Hematopoietic multipotent progenitor cell treated with erythropoietin and hydrocortisone succinate and interleukin-3 and kit ligand, for 4 days (in vitro differentiated cells): ENCODE measurements around the gene AP3D1.
"Not testable (repeated sequence)": the region's sequence is repeated elsewhere in the genome, so short reads cannot be mapped to it uniquely, and the experiment has no call there.

ENCODE experiments used
- DNase-seq: peaks from one replicate; pipeline ENCODE4 v3.0.0-alpha.2; 2015

AP3D1 gene

DNA sequence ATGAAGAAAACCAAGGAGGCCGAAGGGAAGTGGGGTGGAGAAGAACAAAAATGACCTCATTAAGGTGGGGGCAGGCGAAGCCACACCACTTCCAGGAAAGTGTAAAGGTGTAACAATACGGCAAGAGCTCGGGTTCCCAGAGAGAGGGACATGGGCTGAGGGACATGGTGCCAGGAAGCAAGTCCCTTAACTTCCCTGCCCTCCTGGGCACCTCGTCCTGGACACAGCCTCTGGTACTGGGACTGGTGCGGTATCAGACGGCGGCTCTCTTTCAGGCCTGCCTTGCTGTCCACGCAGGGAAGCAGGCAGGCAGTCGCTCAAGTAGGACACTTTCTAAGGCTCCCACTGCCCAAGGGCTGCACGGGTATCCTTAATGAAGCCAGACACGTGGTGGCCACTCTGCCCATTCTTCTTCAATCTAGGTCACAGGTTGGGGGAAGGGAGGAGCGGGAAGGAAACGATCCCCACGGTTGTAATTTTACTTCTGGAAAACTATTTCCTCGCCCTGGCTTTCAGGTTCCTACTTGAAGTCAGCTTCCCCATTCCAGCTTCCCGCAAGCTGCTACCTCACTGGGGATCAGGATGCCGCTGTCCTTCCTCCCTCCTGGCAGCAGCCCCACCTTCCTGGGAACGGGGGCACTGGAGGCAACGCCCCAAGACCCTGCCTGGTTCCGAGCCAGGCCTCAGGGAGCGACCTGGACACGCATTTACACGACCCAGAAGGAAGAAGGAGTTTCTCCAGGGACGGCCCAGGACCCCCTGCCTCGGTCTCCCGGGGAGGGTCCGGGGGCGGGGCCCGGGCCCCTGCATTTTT is 1.2 kb downstream of the AP3D1 start:
- DNase-seq: no peak

DNA sequence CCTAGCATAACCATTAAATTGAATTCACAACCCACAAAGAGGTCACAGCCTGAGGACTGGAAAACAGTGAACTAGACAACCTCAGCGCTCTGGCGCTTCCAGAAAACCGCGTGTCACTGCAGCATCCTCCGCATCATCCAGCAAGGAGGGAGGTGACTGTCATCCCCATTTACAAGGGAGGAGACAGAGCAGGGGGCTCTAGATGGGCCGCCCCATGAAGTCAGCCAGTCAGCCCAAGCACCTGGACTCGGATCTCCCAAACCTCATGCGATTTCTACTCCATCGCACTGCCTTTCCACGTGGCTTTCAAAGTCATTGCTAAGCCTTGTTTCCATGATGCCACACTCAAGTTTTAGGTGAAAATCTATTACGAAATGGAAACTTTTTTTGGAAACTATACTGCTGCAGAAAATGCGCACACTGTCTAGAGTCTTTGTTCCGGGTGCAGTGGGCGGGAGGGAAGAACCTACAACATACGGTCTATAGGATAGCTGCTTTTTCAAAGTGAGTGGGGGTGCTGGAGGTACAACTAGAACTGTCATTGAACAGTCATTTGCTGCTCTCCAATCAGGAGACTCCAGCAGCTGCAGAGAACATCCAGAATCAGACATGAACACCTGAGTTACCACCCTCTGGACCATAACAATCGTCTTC is 2.8 kb downstream of the AP3D1 start:
- DNase-seq: no peak

DNA sequence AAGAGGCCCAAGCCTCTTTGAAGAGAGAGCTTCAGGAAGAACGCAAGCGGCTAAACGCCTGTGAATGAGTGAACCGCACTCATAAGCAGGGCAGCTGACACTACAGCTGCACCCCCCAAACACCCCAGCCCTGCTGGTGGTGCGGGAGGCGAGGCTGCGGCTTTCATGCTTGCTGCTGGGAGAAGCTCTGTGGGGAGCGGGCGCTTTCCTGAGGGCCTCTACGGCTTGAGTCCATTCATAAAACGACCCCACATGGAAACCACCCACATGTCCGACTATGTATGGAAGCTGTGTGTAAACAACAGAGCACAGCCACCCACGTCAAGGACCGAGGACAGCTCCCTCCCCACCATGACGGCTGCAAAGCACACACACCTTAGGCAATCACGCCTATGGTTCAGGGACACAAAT is 5.5 kb downstream of the AP3D1 start:
- no peak for DNase-seq

DNA sequence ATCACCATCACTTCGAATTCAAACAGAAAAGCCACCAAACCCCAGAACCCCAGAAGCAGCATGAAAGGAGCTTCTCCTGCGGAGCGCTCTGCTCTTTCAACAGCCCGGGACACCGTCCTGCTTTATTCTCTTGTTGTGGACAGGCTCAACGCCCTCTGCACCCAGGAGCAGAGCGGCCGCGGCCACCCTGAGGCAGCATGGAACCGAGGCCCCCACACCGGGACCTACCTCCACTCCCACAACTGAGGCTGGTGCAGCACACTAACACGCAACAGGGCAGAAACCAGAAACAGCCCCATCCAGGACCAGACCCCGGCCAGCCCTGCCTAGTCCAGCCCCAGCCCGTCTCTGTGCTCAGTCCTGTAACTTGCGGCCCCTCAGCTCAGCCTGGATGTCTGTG is 7.2 kb downstream of the AP3D1 start:
- no peak for DNase-seq

DNA sequence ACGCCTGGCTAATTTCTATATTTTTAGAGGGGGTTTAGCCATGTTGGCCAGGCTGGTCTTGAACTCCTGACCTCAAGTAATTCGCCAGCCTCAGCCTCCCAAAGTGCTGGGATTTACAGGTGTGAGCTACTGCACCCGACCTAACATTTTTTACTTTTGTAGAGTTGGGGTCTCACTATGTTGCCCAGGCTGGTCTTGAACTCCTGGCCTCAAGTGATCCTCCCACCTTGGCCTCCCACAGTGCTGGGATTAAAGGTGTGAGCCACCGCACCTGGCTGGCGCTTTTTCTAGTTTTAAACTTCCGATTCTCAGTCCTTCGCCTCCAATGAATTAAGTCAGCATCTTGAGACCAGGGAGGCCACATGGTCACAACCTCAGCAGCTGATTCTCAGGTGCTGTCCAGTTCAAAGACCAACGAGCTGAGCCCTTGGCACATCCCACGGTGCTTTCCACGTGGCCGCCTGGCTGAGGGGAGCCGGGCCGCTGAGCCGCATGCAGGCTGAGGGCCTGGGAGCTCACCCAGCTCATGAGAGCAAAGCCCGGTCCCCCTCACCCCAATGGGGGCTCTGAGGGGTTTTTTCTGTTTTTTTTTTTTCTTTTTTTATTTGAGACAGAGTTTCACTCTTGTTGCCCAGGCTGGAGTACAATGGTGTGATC is 9.1 kb downstream of the AP3D1 start:
- no peak for DNase-seq

DNA sequence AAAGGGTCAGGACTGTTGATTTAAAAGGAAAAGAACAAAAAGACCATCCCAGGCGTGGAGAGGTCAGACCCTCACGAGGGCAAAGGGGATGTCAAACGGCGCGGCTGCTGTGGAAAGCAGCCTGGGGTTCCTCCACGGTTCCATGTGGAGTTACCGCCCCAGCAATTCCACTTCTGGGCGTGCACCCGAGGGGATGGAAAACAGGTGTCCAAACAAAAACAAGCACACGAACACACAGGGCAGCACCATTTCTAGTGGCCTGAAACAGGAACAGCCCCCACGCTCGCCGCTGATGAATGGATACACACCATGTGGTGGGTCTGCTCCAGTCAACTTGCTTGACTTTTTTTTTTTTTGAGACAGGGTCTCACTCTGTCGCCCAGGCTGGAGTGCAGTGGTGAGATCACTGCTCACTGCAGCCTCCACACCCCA is 11.2 kb downstream of the AP3D1 start:
- no peak for DNase-seq

DNA sequence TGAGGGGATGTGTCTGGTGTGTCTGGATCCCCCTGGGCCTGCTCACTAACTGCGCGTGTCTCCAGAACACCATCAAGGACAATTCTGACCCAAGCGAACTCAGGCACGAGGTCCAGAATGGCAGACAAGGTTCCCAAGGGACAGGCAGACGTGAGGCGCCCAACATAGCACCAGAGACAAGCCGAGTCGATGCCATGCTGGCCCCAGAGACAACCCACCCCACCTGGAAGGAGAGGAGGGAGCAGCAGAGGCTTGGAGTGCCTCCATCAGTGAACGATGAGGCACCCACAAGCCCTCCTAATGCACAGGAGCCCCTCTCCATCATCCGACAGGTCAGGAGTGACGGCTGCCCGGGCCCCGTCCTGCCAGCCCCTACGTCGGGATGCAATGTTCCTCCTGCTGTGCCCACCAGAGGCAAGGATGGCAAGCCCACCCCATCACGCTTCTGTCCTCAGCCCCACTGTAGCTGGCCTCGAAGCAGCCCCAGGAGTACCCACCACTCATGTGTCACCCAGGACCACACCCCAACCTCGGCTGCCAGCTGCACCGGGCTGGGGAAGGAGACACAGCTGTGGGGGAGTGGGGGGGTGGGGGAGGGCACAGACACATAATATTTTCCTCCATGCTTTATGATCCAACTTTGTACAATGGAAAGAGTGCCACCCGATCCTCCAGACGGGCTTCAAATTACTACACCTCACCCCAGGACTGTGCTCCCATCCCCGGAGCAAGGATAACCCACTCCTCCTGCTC is 11.8 kb downstream of the AP3D1 start:
- no peak for DNase-seq

DNA sequence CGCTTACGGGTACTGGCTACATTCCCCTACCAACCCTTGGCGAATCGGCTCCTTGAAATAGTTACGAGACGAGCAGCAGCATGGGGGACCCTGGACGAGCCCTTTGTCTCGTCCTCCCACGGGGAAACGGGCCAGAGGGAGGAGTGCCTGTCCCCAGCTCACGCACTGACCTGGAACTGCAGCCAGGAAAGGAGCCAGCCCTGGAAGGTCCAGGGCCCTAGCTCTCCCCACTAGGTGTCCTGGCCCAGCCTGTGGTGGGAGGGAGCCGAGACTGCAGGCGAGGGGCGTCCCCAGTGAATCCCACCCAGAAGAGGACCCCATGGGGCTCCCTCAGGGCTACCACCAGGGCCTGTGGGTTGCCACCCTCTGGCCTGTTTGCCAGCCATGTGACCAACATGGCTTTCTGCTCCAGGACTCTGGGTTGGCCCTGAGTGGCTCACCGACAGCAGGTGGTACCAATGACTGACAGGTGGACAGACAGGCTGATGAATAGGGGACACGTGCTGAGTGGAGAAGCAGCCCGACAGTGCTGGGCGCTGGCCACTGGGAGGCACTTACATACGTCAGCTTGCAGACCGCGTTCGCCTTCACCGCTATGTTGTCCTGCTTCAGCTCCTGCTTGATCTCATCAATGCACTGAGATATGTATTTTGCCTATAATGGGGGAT is 13.2 kb downstream of the AP3D1 start:
- DNase-seq: no peak

DNA sequence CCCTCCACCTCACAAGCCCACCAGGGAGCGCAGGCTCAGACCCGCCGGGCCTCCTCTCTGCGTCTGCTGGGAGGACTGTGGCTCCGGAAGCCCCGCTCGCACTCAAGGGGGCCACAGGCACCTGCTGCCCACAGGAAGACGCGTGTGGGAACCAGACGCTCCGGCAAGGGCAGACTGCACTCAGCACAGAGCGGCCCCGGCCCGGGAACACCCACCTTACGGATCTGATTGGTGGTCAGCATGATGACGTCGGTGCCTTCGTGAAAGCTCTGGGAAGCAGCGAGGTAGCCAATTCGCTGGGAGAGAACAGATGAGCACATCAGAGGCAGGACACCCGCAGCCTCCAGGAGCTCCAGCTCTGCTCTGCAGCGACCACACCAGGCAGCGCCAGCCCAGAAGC is 14.6 kb downstream of the AP3D1 start:
- no peak for DNase-seq

DNA sequence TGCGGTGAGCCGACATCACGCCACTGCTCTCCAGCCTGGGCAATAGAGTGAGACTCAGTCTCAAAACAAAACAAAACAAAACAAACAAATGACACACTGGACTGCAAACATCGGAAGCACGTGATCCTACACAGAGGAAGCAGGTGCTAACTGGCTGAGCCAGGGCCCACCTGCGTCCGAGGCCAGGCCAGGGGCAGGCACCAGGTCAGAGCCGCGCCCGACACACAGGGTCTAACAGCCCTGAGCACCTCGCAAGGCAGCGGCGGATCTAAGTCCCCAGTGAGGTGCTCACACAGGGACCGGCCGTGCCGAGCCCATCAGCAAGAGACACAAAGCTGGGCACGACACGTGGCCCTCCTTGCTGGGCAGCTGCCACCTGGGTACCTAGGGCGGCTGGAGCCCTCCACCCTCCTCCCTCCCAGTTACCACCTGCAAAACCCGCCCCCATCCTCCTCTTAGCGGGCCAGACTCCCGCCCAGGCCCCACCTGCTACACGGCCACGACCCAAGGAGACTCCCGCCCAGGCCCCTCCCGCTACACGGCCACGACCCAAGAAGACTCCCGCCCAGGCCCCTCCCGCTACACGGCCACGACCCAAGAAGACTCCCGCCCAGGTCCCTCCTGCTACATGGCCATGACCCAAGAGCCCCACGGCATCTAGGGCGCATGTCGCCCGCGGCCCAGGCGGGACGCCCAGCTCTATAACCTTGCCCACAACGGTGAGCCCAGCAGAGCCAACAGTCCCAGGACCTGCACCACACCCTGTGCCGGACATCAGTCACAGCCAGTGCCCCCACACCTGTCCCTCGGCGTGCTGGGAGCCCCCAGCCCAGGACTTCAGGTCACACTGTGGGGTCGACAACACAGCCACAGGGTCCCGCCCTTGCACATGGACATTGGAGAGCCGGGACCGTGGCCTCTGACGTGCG is 15.6 kb downstream of the AP3D1 start:
- peak; percentile 47 for DNase-seq

DNA sequence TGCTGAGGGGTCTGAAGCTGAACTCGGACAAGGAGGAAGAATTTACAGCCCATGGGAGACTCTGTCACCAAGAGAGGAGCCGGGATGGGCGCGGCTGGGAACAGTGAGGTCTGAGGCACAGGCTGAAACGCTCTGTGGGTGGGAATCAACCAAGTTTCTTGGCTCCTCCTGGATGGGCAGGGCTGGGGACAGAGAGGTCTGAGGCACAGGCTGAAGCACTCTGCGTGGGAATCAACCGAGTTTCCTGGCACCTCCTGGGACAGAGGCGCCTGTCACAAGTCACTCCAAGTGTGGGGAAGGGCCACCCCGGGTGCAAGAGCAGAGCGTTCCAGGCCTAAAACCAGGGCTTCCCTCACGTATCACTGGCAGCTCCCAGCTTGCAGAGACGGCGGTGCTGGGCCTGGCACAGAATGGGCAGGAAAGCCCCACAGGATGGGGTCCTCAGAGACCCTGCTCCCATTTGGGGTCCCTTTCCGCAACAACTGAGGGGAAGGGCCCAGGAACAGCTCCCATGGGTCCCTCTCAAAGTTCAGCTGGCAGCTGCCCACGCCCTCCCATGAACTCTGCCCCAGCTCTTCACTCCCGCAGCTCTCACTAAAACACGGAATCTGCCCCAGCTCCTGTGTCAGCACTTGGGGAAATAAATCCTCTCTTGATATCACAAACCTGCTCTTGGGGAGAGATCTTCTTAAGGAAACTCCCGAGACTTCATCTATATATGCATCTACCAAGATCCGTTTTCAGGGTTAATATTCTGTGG is 18.5 kb downstream of the AP3D1 start:
- DNase-seq: no peak

DNA sequence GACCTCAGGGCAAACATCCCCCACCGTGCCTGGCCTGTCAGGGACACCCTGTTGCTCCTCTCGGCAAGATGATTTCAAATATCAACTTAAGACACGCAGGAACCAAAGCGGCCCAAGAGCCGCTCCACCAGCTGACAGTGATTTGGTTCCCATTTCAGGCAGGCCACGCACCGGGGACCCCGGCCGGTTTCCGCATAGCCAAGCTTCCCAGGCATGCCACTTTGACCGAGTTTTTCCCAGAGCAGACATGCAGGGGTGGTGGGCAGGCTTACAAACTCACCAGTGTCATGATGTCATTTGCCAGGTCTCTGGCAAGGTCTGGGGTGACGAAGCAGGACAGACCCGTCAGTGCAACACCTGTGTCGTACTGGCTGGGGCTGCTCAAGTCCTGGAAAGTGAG is 19.2 kb downstream of the AP3D1 start:
- DNase-seq: no peak

DNA sequence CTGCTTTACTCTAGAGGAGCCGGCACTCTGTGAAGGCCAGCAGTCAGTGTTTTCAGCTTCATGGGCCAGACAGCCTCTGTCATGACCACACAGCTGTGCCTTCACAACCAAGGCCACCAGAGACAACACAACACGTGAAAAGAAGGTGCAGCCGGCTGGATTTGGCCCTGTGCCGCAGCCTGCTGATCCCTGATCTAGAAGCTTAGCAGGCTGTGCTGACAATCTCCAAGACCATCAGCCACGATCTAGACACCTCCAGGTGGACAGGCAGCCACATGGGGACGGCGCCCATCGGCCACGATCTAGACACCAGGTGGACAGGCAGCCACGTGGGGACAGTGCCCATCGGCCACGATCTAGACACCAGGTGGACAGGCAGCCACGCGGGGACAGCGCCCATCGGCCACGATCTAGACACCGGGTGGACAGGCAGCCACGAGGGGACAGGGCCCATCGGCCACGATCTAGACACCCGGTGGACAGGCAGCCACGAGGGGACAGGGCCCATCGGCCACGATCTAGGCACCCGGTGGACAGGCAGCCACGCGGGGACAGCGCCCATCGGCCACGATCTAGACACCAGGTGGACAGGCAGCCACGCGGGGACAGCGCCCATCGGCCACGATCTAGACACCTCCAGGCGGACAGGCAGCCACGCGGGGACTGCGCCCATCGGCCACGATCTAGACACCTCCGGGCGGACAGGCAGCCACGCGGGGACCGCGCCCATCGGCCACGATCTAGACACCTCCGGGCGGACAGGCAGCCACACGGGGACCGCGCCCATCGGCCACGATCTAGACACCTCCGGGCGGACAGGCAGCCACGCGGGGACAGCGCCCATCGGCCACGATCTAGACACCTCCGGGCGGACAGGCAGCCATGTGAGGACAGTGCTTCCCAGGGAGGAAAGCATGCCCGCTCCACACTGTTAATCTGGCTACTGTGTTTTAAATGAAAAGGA is 20.1 kb downstream of the AP3D1 start:
- DNase-seq: not testable (repeated sequence)

DNA sequence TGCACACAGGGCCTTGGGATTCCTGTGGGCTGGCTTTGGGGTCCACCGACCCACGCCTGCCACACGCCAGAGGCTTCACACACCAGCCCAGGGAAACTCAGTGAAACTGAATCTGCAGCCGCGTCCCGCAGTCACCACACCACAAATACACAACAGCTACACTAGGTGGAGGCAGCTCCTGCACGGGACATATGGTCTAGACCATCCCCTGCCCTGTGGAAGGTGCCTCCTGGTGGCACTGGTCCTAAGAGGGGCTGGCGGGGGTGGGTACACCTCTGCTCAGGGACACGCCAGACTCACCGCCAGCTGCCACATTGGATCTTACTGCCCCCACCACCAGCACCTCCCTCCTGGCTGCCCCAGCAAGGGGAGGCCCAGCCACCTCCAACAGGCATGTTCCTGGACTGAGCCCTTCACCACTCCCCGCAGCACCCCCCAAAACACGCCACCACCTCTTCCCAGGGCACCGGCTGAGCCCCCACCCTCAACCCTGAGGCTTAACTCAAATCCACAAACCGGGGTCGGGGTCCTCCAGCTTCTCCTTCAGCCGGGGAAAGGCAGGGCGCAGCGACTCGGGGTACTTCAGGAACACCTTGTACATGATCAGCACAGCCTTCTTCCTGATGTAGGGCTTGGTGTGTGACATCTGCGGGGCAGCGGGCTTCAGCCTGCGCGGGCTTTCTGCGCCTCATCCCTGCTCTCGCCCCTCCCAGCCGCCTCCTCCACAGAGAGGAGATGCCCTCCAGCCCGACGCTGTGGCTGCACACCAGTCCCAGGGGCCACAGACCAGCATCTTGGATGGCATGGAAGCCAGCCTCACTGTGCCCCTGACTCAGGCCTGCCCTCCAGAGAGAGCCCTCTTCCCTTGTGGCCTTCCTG is 21.2 kb downstream of the AP3D1 start:
- no peak for DNase-seq

DNA sequence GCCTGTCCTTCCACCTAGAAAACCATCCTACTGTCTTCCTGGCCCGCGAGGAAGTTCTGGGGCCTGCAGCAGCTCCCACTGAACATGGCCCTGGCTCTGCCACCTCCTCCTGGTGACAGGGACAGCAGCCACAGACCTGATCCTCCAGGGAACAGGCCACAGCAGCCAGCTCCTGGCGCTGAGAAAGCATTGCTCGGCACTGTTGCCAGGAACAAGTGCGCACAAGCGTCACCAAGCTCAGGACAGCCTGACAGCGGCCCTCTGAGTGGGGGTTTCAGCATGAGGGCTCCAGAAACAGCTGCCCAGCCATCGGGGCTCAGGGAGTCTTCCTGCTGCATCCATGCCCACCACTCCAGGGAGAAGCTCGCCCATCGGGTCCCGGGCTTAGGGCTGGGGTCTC is 21.9 kb downstream of the AP3D1 start:
- no peak for DNase-seq

DNA sequence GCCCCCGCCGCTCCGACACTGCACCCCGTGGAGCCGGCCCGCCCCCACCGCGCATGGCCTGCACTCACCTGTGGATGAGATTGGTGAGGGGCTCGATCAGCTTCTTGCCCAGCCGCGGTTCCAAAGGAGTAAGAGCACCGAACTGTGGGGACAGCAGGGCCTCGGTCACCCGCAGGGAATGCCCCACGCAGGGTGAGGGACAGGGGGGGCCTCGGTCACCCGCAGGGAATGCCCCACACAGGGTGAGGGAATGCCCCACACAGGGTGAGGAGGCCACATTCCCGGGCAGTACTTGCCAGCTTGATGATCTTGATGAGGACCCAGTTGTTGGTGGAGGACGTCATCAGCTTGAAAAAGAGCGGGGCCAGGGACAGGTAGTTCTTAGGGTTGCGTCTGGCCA is 22.3 kb downstream of the AP3D1 start:
- DNase-seq: no peak

DNA sequence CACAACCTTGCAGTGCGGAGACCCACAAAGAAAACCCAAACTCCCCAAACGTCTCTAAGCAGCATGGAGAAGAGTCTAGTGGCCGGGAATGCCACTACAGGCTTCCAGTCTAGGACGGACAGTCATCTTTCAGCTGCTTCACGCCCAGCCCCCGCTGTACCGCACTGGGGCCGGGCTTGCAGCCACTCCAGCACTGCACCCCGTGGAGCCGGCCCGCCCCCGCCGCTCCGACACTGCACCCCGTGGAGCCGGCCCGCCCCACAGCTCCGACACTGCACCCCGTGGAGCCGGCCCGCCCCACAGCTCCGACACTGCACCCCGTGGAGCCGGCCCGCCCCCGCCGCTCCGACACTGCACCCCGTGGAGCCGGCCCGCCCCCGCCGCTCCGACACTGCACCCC is 23.1 kb downstream of the AP3D1 start:
- DNase-seq: not testable (repeated sequence)

DNA sequence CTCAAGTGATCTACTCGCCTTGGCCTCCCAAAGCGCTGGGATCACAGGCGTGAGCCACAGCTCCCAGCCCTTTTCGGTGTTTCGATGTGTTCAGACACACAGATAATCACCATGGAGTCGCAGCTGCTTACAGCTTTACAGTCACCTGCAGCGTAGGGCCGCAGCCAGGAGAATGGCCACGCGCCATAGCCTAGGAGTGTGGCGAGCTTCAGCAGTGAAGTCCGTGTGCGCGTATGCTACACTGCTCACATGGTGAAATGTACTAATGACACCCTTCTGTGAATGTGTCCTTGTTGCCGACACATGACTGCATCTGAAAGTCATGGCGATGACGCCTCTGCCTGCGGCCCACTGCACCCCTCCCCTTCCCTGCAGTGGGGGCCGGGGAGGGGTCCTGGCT is 23.6 kb downstream of the AP3D1 start:
- no peak for DNase-seq
